HG03460 (cell line): ENCODE data around the gene PDS5B.
"Not testable (repeated sequence)": the region's sequence is repeated elsewhere in the genome, so short reads cannot be mapped to it uniquely, and the experiment has no call there.

Experiments used
- ATAC-seq: cut with Tn5 transposase; IDR thresholded peaks from one replicate; pipeline ENCODE4 v1.9.1; 2021; ENCODE audit not compliant: unreplicated experiment

Gene PDS5B

GRCh38 chr13:32586080-32586900, at the start of gene PDS5B:
PDS5B (plus strand) TSS chr13:32586452; CDS start chr13:32648773, 62,321 bp downstream.
- peak; percentile 79 for ATAC-seq

- ATAC-seq = no peak
Measured at GRCh38 chr13:32537580-32538142, 48.6 kb upstream of the PDS5B start.

- peak; percentile 80 for ATAC-seq
Measured at GRCh38 chr13:32538143-32538620, 48.1 kb upstream of the PDS5B start.

GRCh38 chr13:32538621-32539246, 47.5 kb upstream of the PDS5B start, which contains the start of gene N4BP2L2:
N4BP2L2 (minus strand) TSS chr13:32538795; CDS start chr13:32537027, 1,768 bp downstream.
- ATAC-seq = peak; percentile 95

GRCh38 chr13:32542221-32542620, 44.0 kb upstream of the PDS5B start:
- no peak for ATAC-seq

- no peak for ATAC-seq
Measured at GRCh38 chr13:32545083-32545482, 41.2 kb upstream of the PDS5B start.

GRCh38 chr13:32548837-32549236, 37.4 kb upstream of the PDS5B start:
- ATAC-seq = no peak

GRCh38 chr13:32549788-32550187, 36.5 kb upstream of the PDS5B start:
- no peak for ATAC-seq

- no peak for ATAC-seq
Measured at GRCh38 chr13:32553720-32554119, 32.5 kb upstream of the PDS5B start.

GRCh38 chr13:32555613-32556012, 30.6 kb upstream of the PDS5B start:
- no peak for ATAC-seq

GRCh38 chr13:32560842-32561241, 25.4 kb upstream of the PDS5B start:
- not testable (repeated sequence) for ATAC-seq

GRCh38 chr13:32575687-32576086, 10.6 kb upstream of the PDS5B start:
- not testable (repeated sequence) for ATAC-seq

GRCh38 chr13:32577032-32577431, 9.2 kb upstream of the PDS5B start:
- no peak for ATAC-seq

- ATAC-seq = no peak
Measured at GRCh38 chr13:32581177-32581786, 5.0 kb upstream of the PDS5B start.

- ATAC-seq = no peak
Measured at GRCh38 chr13:32582281-32582680, 4.0 kb upstream of the PDS5B start.

- ATAC-seq = no peak
Measured at GRCh38 chr13:32582991-32583390, 3.3 kb upstream of the PDS5B start.

GRCh38 chr13:32585550-32586079, 637 bp upstream of the PDS5B start:
- no peak for ATAC-seq

GRCh38 chr13:32587011-32587810, 959 bp downstream of the PDS5B start:
- ATAC-seq = peak; percentile 34

- no peak for ATAC-seq
Measured at GRCh38 chr13:32587811-32588170, 1.5 kb downstream of the PDS5B start.

GRCh38 chr13:32588736-32589135, 2.5 kb downstream of the PDS5B start:
- ATAC-seq = no peak
